Activated CD8-positive, alpha-beta memory T cell treated with anti-CD3 and anti-CD28 coated beads for 1 hour (primary cell): ENCODE results near the gene CPE.

Source experiments
- DNase-seq, 2 donors: peaks; one replicate each; pipeline ENCODE4 v3.0.0-alpha.2; 2020; ENCODE audit warnings: low read depth in 1 of 2; ENCODE audit errors: extremely low read depth in 1 of 2

Gene CPE

DNA sequence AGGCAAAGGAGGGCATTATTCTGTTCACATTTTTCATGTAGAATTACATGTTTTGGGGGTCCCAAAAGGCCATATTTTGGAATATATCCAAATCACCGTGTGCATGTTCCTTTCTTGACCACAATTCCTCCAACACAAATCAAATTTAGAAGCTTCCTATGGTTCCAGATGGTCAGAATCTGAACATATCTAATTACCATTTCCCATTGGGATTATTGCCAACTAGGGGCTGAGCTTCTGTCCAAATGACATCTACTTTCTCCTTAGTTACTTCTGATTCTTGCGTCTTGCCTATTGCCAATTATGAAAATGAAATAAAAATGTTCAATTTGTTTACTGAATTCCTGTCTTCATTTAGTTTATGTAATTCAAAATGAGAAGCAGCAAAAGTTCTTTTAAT, 163.7 kb downstream of the CPE start:
- no peak for DNase-seq
